Esophagus (tissue), 2 donors: ENCODE measurements around the gene USH2A. TPM values are rescaled to one million over a fixed set of nuclear protein-coding genes. Genes with fewer than 3 reads are reported as not detected.

Experiments
- H3K27ac ChIP-seq, 2 donors: one replicate each; pipeline ENCODE4 v1.5.1; 2013; ENCODE audit warnings: low read depth in 2 of 2, mild to moderate bottlenecking in 2 of 2, inconsistent platforms in 1 of 2, low read length in 1 of 2, moderate library complexity in 1 of 2
- H3K27me3 ChIP-seq, 2 donors: one replicate each; pipeline ENCODE4 v1.6.1; 2013; ENCODE audit warnings: low read length in 2 of 2, control low read depth in 1 of 2, mild to moderate bottlenecking in 1 of 2; ENCODE audit not compliant: insufficient read depth in 2 of 2, control insufficient read depth in 1 of 2
- H3K36me3 ChIP-seq, 2 donors: one replicate each; pipeline ENCODE4 v1.6.1; 2013; ENCODE audit warnings: low read length in 1 of 2; ENCODE audit not compliant: control insufficient read depth in 2 of 2, insufficient read depth in 2 of 2
- H3K4me1 ChIP-seq, 2 donors: one replicate each; pipeline ENCODE4 v1.6.1; 2013; ENCODE audit warnings: low read length in 1 of 2; ENCODE audit not compliant: control insufficient read depth in 2 of 2, insufficient read depth in 2 of 2
- H3K4me3 ChIP-seq, 2 donors: one replicate each; pipeline ENCODE4 v1.5.1; 2013; ENCODE audit warnings: low read length in 2 of 2, mild to moderate bottlenecking in 2 of 2, low read depth in 1 of 2, moderate library complexity in 1 of 2
- H3K9me3 ChIP-seq, 2 donors: one replicate each; pipeline ENCODE4 v1.6.1; 2013; ENCODE audit warnings: mild to moderate bottlenecking in 2 of 2, low read depth in 1 of 2, low read length in 1 of 2, moderate library complexity in 1 of 2; ENCODE audit not compliant: control insufficient read depth in 2 of 2, insufficient read depth in 1 of 2
- WGBS, 2 donors: extraction: QIAGEN DNeasy Blood & Tissue Kit; methylation state at CpG; one replicate each; pipeline ENCODE4 v1.1.7; 2013; 5-methylcytosine and 5-hydroxymethylcytosine counted together
- polyA plus RNA-seq, 2 donors: library from polyadenylated mRNA; stranded (reverse); fragments of 200-250 nt; gene quantifications; one replicate each; pipeline ENCODE4 v1.2.3, GENCODE V29; 2013
- donor health status: healthy with polysubstance abuse.
- donor health status: Bipolar disorder and iron deficiency.

USH2A gene
- polyA plus RNA-seq, 2 donors, result under 0.01 TPM; not detected in 1

- Histone ChIP-seq H3K4me1 (peaks cover 0 to under 1% of the 10 kb centered on the region in 2 donors), H3K27me3 (no peaks in the 10 kb centered on the region), H3K9me3 (no peaks in the 10 kb centered on the region), H3K27ac (no peak overlapping the region), H3K4me3 (no peak overlapping the region), H3K36me3 (peaks cover 0 to 4% of the 10 kb centered on the region in 2 donors)
Measured at GRCh38 chr1:215625949-215626348, 797.3 kb downstream of the USH2A start.

DNA sequence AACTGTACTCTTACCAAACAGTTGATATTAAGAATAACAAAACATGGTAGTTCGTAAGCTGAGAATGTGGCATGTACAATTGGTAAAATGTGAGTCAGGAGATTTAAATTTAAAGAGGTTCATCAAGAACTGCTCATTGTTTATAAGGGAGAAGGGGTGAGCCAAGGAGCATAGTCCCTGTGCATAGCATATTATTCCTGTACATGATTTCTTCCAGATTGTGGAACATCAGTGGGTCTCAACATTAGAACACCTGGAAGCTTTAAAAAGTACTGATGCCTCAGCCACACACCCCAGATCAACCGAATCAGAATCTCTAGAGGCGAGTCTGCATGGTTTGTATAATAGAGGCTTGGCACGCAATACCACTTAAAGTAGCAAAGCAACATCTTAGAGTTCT is 800.1 kb downstream of the USH2A start:
- WGBS, 2 donors, result 83 to 87% methylated on average over 4 of the region's 4 CpGs

DNA sequence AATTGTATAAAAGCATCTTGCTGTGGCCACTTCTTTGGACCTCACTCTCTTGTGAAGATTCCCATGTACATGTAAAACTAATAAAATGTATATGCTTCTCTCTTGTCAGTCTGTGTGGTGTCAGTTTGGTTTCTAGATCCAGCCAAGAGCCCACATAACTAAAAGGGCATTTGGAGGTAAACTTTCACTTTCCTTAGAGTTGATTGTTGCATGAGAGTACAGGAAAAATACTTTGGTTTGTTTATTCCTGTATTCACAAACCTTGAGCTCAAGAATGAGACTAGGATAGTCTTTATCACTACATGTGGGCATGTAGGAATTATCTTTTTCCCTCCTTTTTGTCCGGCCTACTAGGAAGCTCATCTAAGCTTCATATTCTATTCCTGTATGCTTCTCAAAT is 805.3 kb downstream of the USH2A start:
- H3K36me3 ChIP-seq, result peaks cover 8% of the 10 kb centered on the region in 2 donors
- H3K27ac ChIP-seq, result no peak overlapping the region
- H3K9me3 ChIP-seq, result no peaks in the 10 kb centered on the region
- WGBS, 2 donors, result 83 to 87% methylated on average over 1 of the region's 1 CpG
- H3K4me3 ChIP-seq, result no peak overlapping the region
- no peaks in the 10 kb centered on the region for H3K4me1 ChIP-seq
- H3K27me3 ChIP-seq, result no peaks in the 10 kb centered on the region

More for the DNA sequence above, 800.1 kb downstream of the USH2A start:
- Histone ChIP-seq H3K4me3 (no peak overlapping the region), H3K4me1 (no peaks in the 10 kb centered on the region), H3K9me3 (no peaks in the 10 kb centered on the region), H3K36me3 (peaks cover 3 to 6% of the 10 kb centered on the region in 2 donors), H3K27ac (no peak overlapping the region), H3K27me3 (no peaks in the 10 kb centered on the region)

DNA sequence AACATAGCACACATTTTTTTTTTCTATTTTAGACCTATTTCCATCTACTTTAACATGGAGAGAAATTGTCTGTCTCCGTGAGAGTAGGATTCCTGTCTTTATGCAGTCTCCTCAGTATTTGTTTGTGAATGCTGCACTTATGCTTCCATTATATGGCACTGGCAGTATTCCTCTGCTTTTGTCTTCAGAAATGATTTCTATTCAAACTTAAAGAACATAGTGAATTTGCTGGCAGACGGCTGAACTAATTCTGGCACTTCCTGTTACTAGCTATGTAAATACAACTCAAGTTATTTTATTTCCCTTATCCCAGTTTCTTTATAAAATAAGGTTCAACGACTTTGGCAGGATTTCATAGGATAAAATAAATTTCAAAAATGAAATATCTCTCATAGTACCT is 810.9 kb downstream of the USH2A start:
- WGBS, 2 donors, result 23 to 36% methylated on average over 3 of the region's 3 CpGs
- Histone ChIP-seq H3K36me3 (peaks cover 5% of the 10 kb centered on the region in 2 donors), H3K9me3 (no peaks in the 10 kb centered on the region), H3K27ac (no peak overlapping the region), H3K4me3 (no peak overlapping the region), H3K4me1 (no peaks in the 10 kb centered on the region), H3K27me3 (no peaks in the 10 kb centered on the region)

DNA sequence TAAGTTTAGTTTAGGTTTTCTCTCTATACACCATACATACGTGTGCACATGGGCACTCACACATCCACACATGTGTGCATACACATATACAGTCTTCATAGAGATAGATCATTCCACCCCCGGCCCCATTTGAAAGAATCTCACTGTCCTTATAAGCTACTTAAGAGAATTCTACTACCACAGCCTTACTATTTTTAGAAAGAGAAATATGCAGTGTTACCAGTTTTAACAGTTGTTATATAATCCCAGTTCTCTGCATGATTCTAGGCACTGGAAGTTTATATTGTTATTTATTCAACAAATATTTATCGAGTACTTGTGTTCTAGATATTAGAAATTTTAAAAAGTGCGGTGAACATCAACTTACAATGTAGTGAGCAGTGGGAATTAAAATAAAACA is 814.6 kb downstream of the USH2A start:
- H3K4me1 ChIP-seq, result no peaks in the 10 kb centered on the region

GRCh38 chr1:215607412-215607811 is 815.8 kb downstream of the USH2A start:
- H3K36me3 ChIP-seq, result no peaks in the 10 kb centered on the region
- H3K4me3 ChIP-seq, result no peak overlapping the region
- H3K27ac ChIP-seq, result no peak overlapping the region
- H3K9me3 ChIP-seq, result no peaks in the 10 kb centered on the region
- WGBS, 2 donors, result 42 to 56% methylated on average over 1 of the region's 1 CpG
- H3K27me3 ChIP-seq, result no peaks in the 10 kb centered on the region
- no peaks in the 10 kb centered on the region for H3K4me1 ChIP-seq

More for the DNA sequence above, 814.6 kb downstream of the USH2A start:
- H3K4me3 ChIP-seq, result no peak overlapping the region
- no peaks in the 10 kb centered on the region for H3K27me3 ChIP-seq
- 88 to 89% methylated on average over 4 of the region's 4 CpGs for WGBS, 2 donors
- H3K36me3 ChIP-seq, result peaks cover 0 to 2% of the 10 kb centered on the region in 2 donors
- no peaks in the 10 kb centered on the region for H3K9me3 ChIP-seq
- no peak overlapping the region for H3K27ac ChIP-seq

- WGBS, 2 donors, result 55 to 68% methylated on average over 2 of the region's 2 CpGs
- Histone ChIP-seq H3K9me3 (no peaks in the 10 kb centered on the region), H3K27ac (no peak overlapping the region), H3K36me3 (no peaks in the 10 kb centered on the region), H3K27me3 (no peaks in the 10 kb centered on the region), H3K4me3 (no peak overlapping the region), H3K4me1 (no peaks in the 10 kb centered on the region)
Measured at GRCh38 chr1:215606564-215607168, 816.6 kb downstream of the USH2A start.

DNA sequence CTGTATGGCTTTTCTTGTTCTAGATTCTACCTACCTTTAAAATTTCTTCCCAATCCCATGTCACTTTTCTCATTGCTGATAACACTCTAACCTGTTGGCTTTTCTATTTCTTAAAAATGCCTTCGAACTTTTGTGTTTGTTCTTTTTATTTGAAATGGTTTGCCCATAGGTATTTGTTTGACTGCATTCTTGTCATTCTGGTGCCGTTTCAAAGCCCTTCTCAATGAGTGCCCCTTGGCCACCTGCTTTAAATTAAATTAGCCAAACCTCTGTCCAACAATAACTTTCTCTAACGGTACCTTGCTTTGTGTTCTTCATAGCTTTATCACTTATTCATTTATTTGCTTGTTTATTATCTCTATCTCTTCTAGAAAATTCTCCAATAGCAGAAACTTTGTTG is 817.2 kb downstream of the USH2A start:
- Histone ChIP-seq H3K4me1 (no peaks in the 10 kb centered on the region), H3K36me3 (no peaks in the 10 kb centered on the region), H3K9me3 (no peaks in the 10 kb centered on the region), H3K27ac (no peak overlapping the region), H3K27me3 (no peaks in the 10 kb centered on the region), H3K4me3 (no peak overlapping the region)
- WGBS, 2 donors, result 62 to 65% methylated on average over 3 of the region's 3 CpGs

GRCh38 chr1:215605011-215605621 is 818.1 kb downstream of the USH2A start:
- H3K36me3 ChIP-seq, result no peaks in the 10 kb centered on the region
- H3K4me3 ChIP-seq, result no peak overlapping the region
- no peak overlapping the region for H3K27ac ChIP-seq
- H3K9me3 ChIP-seq, result no peaks in the 10 kb centered on the region
- H3K27me3 ChIP-seq, result no peaks in the 10 kb centered on the region
- H3K4me1 ChIP-seq, result no peaks in the 10 kb centered on the region

DNA sequence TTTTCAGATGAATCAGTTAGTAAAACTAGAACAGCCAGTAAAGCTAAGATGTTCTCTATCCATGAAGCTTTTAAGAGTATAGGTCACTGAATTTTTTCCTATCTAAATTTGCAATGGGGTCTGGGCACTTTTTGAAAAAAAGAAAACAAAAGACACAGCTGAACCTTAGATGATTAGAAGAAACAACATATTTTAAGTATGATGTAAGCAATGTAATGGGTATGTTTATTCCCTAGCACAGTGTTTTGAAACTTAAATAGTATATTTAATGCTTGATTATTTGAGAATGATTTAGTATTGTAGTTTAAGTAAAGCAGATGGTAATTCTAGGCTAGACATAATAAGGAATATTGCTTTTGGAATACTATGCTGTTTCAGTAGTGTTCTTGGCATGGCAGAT is 819.9 kb downstream of the USH2A start:
- Histone ChIP-seq H3K27me3 (no peaks in the 10 kb centered on the region), H3K4me3 (no peak overlapping the region), H3K36me3 (no peaks in the 10 kb centered on the region), H3K4me1 (no peaks in the 10 kb centered on the region), H3K27ac (no peak overlapping the region), H3K9me3 (no peaks in the 10 kb centered on the region)
